GM21717 (cell line): ENCODE results near the gene TMEM254.
"Not testable (repeated sequence)": the region's sequence is repeated elsewhere in the genome, so short reads cannot be mapped to it uniquely, and the experiment has no call there.

ENCODE experiments used
- ATAC-seq: cut with Tn5 transposase; IDR thresholded peaks from one replicate; pipeline ENCODE4 v1.9.1; 2021; ENCODE audit warnings: mild to moderate bottlenecking, moderate library complexity; ENCODE audit not compliant: unreplicated experiment

Gene TMEM254

GRCh38 chr10:80132299-80133139 is 54.1 kb downstream of the TMEM254 start, which contains the start of gene PLAC9:
Gene PLAC9, plus strand, starts transcription at chr10:80132730. Its CDS starts 33 bp downstream, at chr10:80132763.
- ATAC-seq: no peak

GRCh38 chr10:80133206-80133605 is 54.7 kb downstream of the TMEM254 start:
- no peak for ATAC-seq

- ATAC-seq: not testable (repeated sequence)
These were observed 55.2 kb downstream of the TMEM254 start for GRCh38 chr10:80133687-80134086.

GRCh38 chr10:80136134-80136571 is 57.7 kb downstream of the TMEM254 start:
- no peak for ATAC-seq

- ATAC-seq: no peak
These were observed 58.8 kb downstream of the TMEM254 start for GRCh38 chr10:80137031-80137862.

- ATAC-seq: no peak
These were observed 59.5 kb downstream of the TMEM254 start for GRCh38 chr10:80137920-80138319.

- ATAC-seq: no peak
These were observed 60.8 kb downstream of the TMEM254 start for GRCh38 chr10:80139265-80139664.

GRCh38 chr10:80140251-80140650 is 61.8 kb downstream of the TMEM254 start:
- no peak for ATAC-seq

- ATAC-seq: no peak
These were observed 63.4 kb downstream of the TMEM254 start for GRCh38 chr10:80141696-80142460.
